ENCODE measurements around the gene KRT33A. TPM values are rescaled to one million over a fixed set of nuclear protein-coding genes. Genes with fewer than 3 reads are reported as not detected.

Gene KRT33A
- total RNA-seq, 2 donors from 2014 or later = not detected

DNA sequence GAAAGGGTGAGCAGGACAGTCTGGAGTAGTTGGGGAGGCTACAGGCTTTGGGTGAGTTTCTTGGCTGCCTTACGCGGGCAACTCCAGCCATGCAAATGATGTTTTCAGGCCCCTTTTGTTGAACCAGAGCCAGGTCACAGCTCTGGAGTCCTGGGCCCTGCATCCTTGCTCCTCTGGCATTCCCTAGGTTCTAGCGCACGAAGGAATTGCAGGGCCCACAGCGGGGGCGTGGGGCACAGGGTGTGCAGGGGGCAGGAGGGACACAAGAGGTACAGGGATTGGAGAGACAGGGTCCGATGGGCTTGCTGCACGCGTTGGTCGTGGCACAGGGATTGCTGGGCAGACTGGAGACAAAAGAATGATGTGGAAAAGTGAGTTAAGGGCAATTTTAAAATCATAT, 43.2 kb upstream of the KRT33A start:
- Histone ChIP-seq H3K4me1 (ENCODE audit: control insufficient read depth in 1 of 2, low read depth in 2 of 2) (no peaks in the 10 kb centered on the region), H3K27ac (no peak overlapping the region), H3K27me3 (replicated peaks; ENCODE audit: insufficient read depth) (no peaks in the 10 kb centered on the region), H3K9me3 (no peaks in the 10 kb centered on the region), H3K36me3 (no peaks in the 10 kb centered on the region), H3K4me3 (no peak overlapping the region)
- TF ChIP-seq, protein P1, sequence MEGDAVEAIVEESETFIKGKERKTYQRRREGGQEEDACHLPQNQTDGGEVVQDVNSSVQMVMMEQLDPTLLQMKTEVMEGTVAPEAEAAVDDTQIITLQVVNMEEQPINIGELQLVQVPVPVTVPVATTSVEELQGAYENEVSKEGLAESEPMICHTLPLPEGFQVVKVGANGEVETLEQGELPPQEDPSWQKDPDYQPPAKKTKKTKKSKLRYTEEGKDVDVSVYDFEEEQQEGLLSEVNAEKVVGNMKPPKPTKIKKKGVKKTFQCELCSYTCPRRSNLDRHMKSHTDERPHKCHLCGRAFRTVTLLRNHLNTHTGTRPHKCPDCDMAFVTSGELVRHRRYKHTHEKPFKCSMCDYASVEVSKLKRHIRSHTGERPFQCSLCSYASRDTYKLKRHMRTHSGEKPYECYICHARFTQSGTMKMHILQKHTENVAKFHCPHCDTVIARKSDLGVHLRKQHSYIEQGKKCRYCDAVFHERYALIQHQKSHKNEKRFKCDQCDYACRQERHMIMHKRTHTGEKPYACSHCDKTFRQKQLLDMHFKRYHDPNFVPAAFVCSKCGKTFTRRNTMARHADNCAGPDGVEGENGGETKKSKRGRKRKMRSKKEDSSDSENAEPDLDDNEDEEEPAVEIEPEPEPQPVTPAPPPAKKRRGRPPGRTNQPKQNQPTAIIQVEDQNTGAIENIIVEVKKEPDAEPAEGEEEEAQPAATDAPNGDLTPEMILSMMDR (IDR thresholded peaks at IDR 0.05) = no peak
- no peak for ATAC-seq (ENCODE audit: insufficient number of reproducible peaks, low FRiP score, low read depth)
- DNase-seq (ENCODE audit: low spot score) = no peak

DNA sequence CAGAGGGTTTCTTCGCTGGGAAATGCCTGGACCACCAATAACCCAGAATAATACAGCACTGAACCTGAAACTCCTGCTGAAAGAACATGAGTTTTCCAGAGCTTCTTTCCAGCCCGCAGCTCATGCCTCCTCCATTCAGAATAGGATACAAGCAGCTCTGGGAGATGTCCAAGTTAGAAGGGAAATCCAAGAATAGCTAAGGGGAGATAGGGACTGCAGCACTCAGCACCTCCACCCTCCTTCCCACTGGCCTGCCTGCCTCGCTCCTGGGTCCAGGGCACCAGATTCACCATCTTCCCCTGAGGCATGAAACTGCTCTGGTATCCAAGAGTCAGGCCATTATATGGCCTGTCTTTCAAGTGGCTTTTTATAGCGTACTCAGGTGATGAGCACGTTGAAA, 42.7 kb upstream of the KRT33A start:
- TF ChIP-seq, protein P1 (IDR thresholded peaks at IDR 0.05) = no peak
- Histone ChIP-seq H3K4me1 (ENCODE audit: control insufficient read depth in 1 of 2, low read depth in 2 of 2) (no peaks in the 10 kb centered on the region), H3K9me3 (no peaks in the 10 kb centered on the region), H3K4me3 (no peak overlapping the region), H3K36me3 (no peaks in the 10 kb centered on the region), H3K27ac (no peak overlapping the region), H3K27me3 (replicated peaks; ENCODE audit: insufficient read depth) (no peaks in the 10 kb centered on the region)
- DNase-seq (ENCODE audit: low spot score) = no peak
- no peak for ATAC-seq (ENCODE audit: insufficient number of reproducible peaks, low FRiP score, low read depth)

DNA sequence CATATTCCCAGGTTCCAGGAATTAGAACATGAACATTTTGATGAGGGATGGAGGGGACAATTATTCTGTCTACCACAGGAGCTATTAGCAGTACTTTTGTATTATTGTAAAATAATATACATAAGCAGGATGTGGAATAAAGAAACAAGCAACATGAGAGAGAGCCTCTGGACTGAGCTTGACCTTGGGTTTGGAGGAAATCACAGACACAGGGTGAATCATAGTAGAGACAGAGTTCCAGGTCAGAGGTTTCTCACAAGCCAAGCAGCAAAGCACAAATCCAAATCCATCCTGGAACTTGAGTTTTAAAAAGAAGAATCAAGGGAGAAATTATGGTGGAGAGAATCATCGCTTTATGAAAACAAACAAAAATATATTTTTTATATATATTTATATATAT, 41.6 kb upstream of the KRT33A start:
- no peaks in the 10 kb centered on the region for H3K27me3 ChIP-seq (replicated peaks; ENCODE audit: insufficient read depth)
- DNase-seq (ENCODE audit: low spot score) = no peak
- H3K27ac ChIP-seq = no peak overlapping the region
- H3K36me3 ChIP-seq = no peaks in the 10 kb centered on the region
- H3K4me1 ChIP-seq (ENCODE audit: control insufficient read depth in 1 of 2, low read depth in 2 of 2) = no peaks in the 10 kb centered on the region
- H3K9me3 ChIP-seq = no peaks in the 10 kb centered on the region
- no peak for ATAC-seq (ENCODE audit: insufficient number of reproducible peaks, low FRiP score, low read depth)
- TF ChIP-seq, protein P1 (IDR thresholded peaks at IDR 0.05) = no peak
- H3K4me3 ChIP-seq = no peak overlapping the region

DNA sequence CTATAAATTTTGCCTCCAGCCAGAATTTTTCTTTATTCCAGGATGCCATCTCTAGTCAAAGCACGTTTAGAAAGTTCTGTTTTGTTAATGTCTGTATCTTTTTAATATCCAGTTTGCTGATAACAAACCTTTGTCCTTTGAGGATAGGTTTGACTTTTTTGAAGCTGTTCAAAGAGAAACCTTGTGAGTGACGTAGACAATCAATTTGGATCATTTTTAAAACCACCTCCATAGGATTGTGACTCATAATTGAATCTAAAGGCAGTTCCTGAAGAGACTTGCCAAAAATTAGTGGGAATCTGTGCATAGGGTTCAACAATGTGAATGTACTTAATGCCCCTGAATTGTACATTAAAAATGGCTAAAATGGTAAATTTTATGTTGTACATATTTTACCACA, 40.9 kb upstream of the KRT33A start:
- H3K36me3 ChIP-seq = no peaks in the 10 kb centered on the region
- no peaks in the 10 kb centered on the region for H3K4me1 ChIP-seq (ENCODE audit: control insufficient read depth in 1 of 2, low read depth in 2 of 2)
- no peak for ATAC-seq (ENCODE audit: insufficient number of reproducible peaks, low FRiP score, low read depth)
- no peak overlapping the region for H3K27ac ChIP-seq
- no peak for DNase-seq (ENCODE audit: low spot score)
- H3K4me3 ChIP-seq = no peak overlapping the region
- peaks cover 5% of the 10 kb centered on the region for H3K9me3 ChIP-seq
- TF ChIP-seq, protein P1 (IDR thresholded peaks at IDR 0.05) = no peak
- H3K27me3 ChIP-seq (replicated peaks; ENCODE audit: insufficient read depth) = no peaks in the 10 kb centered on the region

DNA sequence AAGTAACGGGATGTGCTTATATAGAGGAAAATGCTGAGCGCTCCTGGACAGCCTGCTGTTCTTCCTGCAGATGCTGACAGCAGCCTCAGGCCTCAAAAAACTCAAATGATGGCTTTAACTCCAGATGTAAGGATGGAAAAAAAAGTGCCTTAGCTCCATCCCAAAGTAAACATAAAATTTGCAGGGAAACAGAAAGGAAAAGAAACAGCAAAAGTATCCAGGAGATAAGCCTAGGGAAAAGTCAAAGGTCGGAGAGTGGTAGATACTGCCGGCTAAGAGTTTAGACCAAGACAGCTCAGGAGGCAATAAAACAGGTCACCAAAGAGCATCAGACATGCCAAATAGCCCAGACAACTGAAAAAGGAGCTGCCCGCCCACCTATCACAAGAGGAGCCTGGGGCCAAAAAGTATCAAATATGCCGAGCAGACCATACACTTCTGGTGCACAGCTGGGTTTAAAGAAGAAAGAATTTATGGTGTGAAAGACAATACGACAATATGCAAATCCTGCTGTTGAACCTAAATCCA, 39.8 kb upstream of the KRT33A start:
- Histone ChIP-seq H3K36me3 (no peaks in the 10 kb centered on the region), H3K4me3 (no peak overlapping the region), H3K4me1 (ENCODE audit: control insufficient read depth in 1 of 2, low read depth in 2 of 2) (no peaks in the 10 kb centered on the region), H3K9me3 (peaks cover 9% of the 10 kb centered on the region), H3K27ac (no peak overlapping the region), H3K27me3 (replicated peaks; ENCODE audit: insufficient read depth) (no peaks in the 10 kb centered on the region)
- ATAC-seq (ENCODE audit: insufficient number of reproducible peaks, low FRiP score, low read depth) (no peak), DNase-seq (ENCODE audit: low spot score) (no peak)
- TF ChIP-seq, protein P1 (IDR thresholded peaks at IDR 0.05) = no peak

Measured in thoracic aorta (tissue), 2 donors.